Mesendoderm (in vitro differentiated cells): ENCODE measurements around the gene ALOXE3.

Experiments
- DNase-seq: peaks from one replicate; pipeline ENCODE4 v3.0.0; 2013
- H2AK5ac ChIP-seq: 2 replicates; pipeline ENCODE4 v1.6.1; 2013; ENCODE audit warnings: low read length, inconsistent platforms
- H2BK120ac ChIP-seq: 2 replicates; pipeline ENCODE4 v1.6.1; 2013; ENCODE audit warnings: low read depth, mild to moderate bottlenecking, low read length, moderate library complexity, mixed read lengths
- H2BK15ac ChIP-seq: replicated peaks from 2 replicates; pipeline ENCODE4 v1.6.1; 2013; ENCODE audit warnings: low read depth, mild to moderate bottlenecking, moderate library complexity
- H2BK5ac ChIP-seq: 2 replicates; pipeline ENCODE4 v1.6.1; 2013; ENCODE audit warnings: low read length, inconsistent platforms
- H3K18ac ChIP-seq: 2 replicates; pipeline ENCODE4 v1.6.1; 2013; ENCODE audit warnings: mild to moderate bottlenecking, low read length, mixed read lengths
- H3K23ac ChIP-seq: one replicate; pipeline ENCODE4 v1.6.1; 2013; ENCODE audit warnings: low read length
- H3K27ac ChIP-seq: 2 replicates; pipeline ENCODE4 v1.5.1; 2013; ENCODE audit warnings: low read depth, mild to moderate bottlenecking, inconsistent platforms, low read length, moderate library complexity
- H3K27me3 ChIP-seq: 2 replicates; pipeline ENCODE4 v1.6.1; 2013; ENCODE audit warnings: low read length, control low read depth, mild to moderate bottlenecking, inconsistent platforms; ENCODE audit not compliant: insufficient read depth, poor library complexity
- H3K36me3 ChIP-seq: 2 replicates; pipeline ENCODE4 v1.6.1; 2013; ENCODE audit warnings: low read length, inconsistent platforms; ENCODE audit not compliant: control insufficient read depth, insufficient read depth
- H3K4ac ChIP-seq: one replicate; pipeline ENCODE4 v1.6.1; 2013; ENCODE audit warnings: low read depth, mild to moderate bottlenecking, low read length, moderate library complexity
- H3K4me1 ChIP-seq: 2 replicates; pipeline ENCODE4 v1.6.1; 2013; ENCODE audit warnings: low read depth, low read length, inconsistent platforms; ENCODE audit not compliant: control insufficient read depth
- H3K4me2 ChIP-seq: 2 replicates; pipeline ENCODE4 v1.6.1; 2013; ENCODE audit warnings: low read length
- H3K4me3 ChIP-seq: 2 replicates; pipeline ENCODE4 v1.5.1; 2013; ENCODE audit warnings: mild to moderate bottlenecking, low read length
- H3K56ac ChIP-seq: one replicate; pipeline ENCODE4 v1.6.1; 2013; ENCODE audit warnings: low read length
- H3K79me1 ChIP-seq: 2 replicates; pipeline ENCODE4 v1.6.1; 2013; ENCODE audit warnings: low read length, inconsistent platforms
- H3K79me2 ChIP-seq: 2 replicates; pipeline ENCODE4 v1.6.1; 2013; ENCODE audit warnings: mild to moderate bottlenecking, low read length; ENCODE audit not compliant: control insufficient read depth, insufficient read depth
- H3K9ac ChIP-seq: 2 replicates; pipeline ENCODE4 v1.6.1; 2013; ENCODE audit warnings: low read length, inconsistent platforms
- H4K5ac ChIP-seq: one replicate; pipeline ENCODE4 v1.6.1; 2013; ENCODE audit warnings: low read length
- H4K8ac ChIP-seq: one replicate; pipeline ENCODE4 v1.6.1; 2013; ENCODE audit warnings: low read depth, mild to moderate bottlenecking, control low read depth, low read length, moderate library complexity
- WGBS: extraction: QIAGEN DNeasy Blood & Tissue Kit; methylation state at CpG from one replicate; pipeline ENCODE4 v1.1.7; 2013; ENCODE audit warnings: low lambda C conversion rate, missing lambda C conversion rate; ENCODE audit not compliant: insufficient coverage; ENCODE audit errors: extremely low coverage; 5-methylcytosine and 5-hydroxymethylcytosine counted together

The ALOXE3 gene

DNA sequence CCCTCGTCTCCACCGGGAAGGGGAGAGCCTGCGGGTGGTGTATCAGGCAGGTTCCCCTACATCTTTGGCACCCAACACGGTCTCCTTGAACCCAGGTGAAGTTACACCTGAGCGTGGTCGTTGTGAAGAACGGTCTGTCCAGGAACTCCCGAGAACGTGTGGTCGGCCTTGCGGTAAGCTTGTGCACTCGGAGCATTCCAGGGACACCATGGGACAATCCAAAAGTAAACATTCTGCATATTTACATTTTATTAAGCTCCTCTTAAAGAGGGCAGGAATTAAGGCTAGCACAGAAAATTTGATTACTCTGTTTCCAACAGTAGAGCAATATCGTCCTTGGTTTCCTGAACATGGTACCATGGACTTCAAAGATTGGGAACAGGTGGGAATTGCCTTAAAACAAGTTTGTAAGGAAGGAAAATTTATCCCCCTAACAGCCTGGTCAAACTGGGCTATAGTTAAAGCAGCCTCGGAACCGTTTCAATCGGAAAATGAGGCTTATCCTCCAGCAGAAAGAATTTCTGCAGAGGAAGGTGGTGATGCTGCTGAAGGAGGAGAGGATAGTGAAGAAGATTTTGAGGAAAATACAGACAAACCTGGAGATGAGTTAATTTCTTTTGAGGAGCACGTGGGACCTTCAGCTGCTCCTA, 61.2 kb downstream of the ALOXE3 start:
- Histone ChIP-seq H4K5ac (no peak overlapping the region), H3K27me3 (no peaks in the 10 kb centered on the region), H4K8ac (no peak overlapping the region), H3K4ac (no peak overlapping the region), H2BK120ac (no peak overlapping the region), H3K56ac (no peak overlapping the region), H3K4me3 (no peak overlapping the region), H2BK15ac (no peak overlapping the region), H3K23ac (no peak overlapping the region), H2BK5ac (no peak overlapping the region), H3K4me1 (no peaks in the 10 kb centered on the region), H3K4me2 (no peak overlapping the region), H2AK5ac (no peak overlapping the region), H3K79me2 (no peaks in the 10 kb centered on the region), H3K27ac (no peak overlapping the region), H3K79me1 (no peaks in the 10 kb centered on the region), H3K36me3 (no peaks in the 10 kb centered on the region), H3K18ac (no peak overlapping the region), H3K9ac (no peak overlapping the region)
- DNase-seq, result no peak
- WGBS, result no CpG with 5 or more reads among the region's 17 CpGs

DNA sequence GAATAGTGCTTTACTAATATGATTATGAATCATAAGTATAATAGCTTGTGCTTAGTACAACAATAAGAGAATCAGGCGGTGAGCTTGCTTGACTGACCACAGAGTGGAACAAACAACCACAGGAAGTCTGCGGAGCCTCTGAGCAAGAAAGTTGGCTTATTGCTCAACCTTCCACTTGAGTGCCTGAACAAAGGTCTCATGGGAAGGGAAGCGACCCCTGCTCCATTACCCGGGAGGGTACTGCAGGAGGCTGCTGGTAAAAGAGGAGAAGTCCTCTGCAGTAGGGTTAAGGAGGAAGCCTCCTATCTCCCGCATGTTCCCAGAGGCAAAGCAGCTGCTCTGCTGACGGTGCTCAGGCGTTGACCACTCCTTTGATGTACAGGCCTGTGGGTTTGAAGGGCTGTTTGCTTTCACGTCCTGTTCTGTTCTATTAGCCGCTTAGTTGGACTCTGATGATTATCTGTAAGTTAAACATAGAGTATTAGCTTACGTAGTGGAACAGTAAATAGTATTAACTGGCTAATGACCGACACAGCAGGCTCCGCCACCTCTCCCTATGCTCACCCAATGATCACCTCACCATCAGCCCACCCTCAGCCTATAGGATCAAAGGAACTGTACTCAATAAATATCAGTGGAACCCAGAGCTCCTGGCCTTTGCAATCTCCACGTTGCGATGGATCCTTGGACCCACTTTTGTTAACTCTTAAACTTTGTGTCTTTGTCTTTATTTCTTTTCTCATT, 61.9 kb downstream of the ALOXE3 start:
- Histone ChIP-seq H3K4ac (no peak overlapping the region), H3K18ac (no peak overlapping the region), H3K27ac (no peak overlapping the region), H3K4me3 (no peak overlapping the region), H4K5ac (no peak overlapping the region), H3K27me3 (no peaks in the 10 kb centered on the region), H2BK5ac (no peak overlapping the region), H3K56ac (no peak overlapping the region), H3K23ac (no peak overlapping the region), H3K79me1 (no peaks in the 10 kb centered on the region), H3K4me1 (no peaks in the 10 kb centered on the region), H2BK120ac (no peak overlapping the region), H3K4me2 (no peak overlapping the region), H4K8ac (no peak overlapping the region), H3K36me3 (no peaks in the 10 kb centered on the region), H2BK15ac (no peak overlapping the region), H3K9ac (no peak overlapping the region), H3K79me2 (no peaks in the 10 kb centered on the region), H2AK5ac (no peak overlapping the region)
- no CpG with 5 or more reads among the region's 14 CpGs for WGBS
- DNase-seq, result no peak

GRCh38 chr17:8055851-8056231, 62.5 kb downstream of the ALOXE3 start:
- H4K5ac ChIP-seq, result no peak overlapping the region
- H3K23ac ChIP-seq, result no peak overlapping the region
- no peak overlapping the region for H2AK5ac ChIP-seq
- H3K56ac ChIP-seq, result no peak overlapping the region
- no CpG with 5 or more reads among the region's 3 CpGs for WGBS
- no peak overlapping the region for H2BK120ac ChIP-seq
- no peak for DNase-seq
- H4K8ac ChIP-seq, result no peak overlapping the region
- no peak overlapping the region for H3K4ac ChIP-seq
- no peak overlapping the region for H3K4me3 ChIP-seq
- H3K4me2 ChIP-seq, result no peak overlapping the region
- no peak overlapping the region for H2BK5ac ChIP-seq
- H3K79me2 ChIP-seq, result no peaks in the 10 kb centered on the region
- H3K79me1 ChIP-seq, result no peaks in the 10 kb centered on the region
- H3K27ac ChIP-seq, result no peak overlapping the region
- no peaks in the 10 kb centered on the region for H3K36me3 ChIP-seq
- no peak overlapping the region for H2BK15ac ChIP-seq
- H3K9ac ChIP-seq, result no peak overlapping the region
- H3K27me3 ChIP-seq, result no peaks in the 10 kb centered on the region
- no peaks in the 10 kb centered on the region for H3K4me1 ChIP-seq
- H3K18ac ChIP-seq, result no peak overlapping the region

- no peak overlapping the region for H3K23ac ChIP-seq
- H3K27me3 ChIP-seq, result no peaks in the 10 kb centered on the region
- no peak overlapping the region for H3K27ac ChIP-seq
These were observed 64.7 kb downstream of the ALOXE3 start for GRCh38 chr17:8053600-8053999.

DNA sequence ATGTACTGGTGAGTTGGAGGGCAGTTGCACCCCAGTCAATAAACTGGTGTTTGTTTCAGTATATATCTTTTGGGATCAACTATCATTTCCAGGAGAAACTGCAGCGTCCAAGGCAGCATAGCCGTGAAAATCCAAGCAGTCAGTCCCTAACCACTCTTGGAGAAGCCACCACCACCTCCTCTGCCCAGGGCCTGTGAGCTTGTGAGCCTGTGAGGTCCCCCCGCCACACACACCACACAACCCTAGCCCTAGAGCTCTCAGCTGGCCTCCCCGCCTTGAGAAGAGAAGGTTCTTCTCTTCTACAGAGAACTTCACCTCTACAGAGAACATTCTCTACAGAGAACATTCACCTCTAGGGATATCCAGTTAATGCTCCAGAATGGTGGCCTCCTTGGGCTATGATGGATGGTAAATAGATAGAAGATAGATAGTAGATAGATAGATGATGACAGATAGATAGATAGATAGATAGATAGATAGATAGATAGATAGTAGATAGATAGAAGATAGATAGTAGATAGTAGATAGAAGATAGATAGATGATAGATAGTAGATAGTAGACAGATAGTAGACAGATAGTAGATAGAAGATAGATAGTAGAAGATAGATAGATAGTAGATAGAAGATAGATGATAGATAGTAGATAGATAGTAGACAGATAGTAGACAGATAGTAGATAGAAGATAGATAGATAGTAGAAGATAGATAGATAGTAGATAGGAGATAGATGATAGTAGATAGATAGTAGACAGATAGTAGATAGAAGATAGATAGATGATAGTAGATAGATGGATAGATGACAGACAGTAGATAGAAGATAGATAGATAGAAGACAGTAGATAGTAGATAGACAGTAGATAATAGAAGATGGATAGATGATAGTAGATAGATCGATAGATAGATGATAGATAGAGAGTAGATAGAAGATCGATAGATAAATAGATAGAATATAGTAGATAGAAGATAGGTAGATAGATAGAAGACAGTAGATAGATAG, 65.8 kb downstream of the ALOXE3 start:
- Histone ChIP-seq H2AK5ac (no peak overlapping the region), H3K9ac (no peak overlapping the region), H3K27ac (no peak overlapping the region), H2BK120ac (no peak overlapping the region), H4K5ac (no peak overlapping the region), H3K23ac (no peak overlapping the region), H3K4me2 (no peak overlapping the region), H3K79me1 (no peaks in the 10 kb centered on the region), H3K18ac (no peak overlapping the region), H2BK5ac (no peak overlapping the region), H3K56ac (no peak overlapping the region), H3K4me3 (no peak overlapping the region), H3K27me3 (no peaks in the 10 kb centered on the region), H3K79me2 (no peaks in the 10 kb centered on the region), H3K36me3 (no peaks in the 10 kb centered on the region), H3K4me1 (no peaks in the 10 kb centered on the region), H3K4ac (no peak overlapping the region), H4K8ac (no peak overlapping the region), H2BK15ac (no peak overlapping the region)
- DNase-seq, result no peak
- WGBS, result 100% methylated on average over 2 of the region's 6 CpGs

More at GRCh38 chr17:8053600-8053999, 64.7 kb downstream of the ALOXE3 start:
- H3K56ac ChIP-seq, result no peak overlapping the region
- H3K36me3 ChIP-seq, result no peaks in the 10 kb centered on the region
- no peak overlapping the region for H3K9ac ChIP-seq
- H3K4me2 ChIP-seq, result no peak overlapping the region
- H3K79me1 ChIP-seq, result no peaks in the 10 kb centered on the region
- no peak overlapping the region for H3K4ac ChIP-seq
- no peak overlapping the region for H2BK15ac ChIP-seq
- no peaks in the 10 kb centered on the region for H3K79me2 ChIP-seq
- no peak overlapping the region for H3K4me3 ChIP-seq
- no peaks in the 10 kb centered on the region for H3K4me1 ChIP-seq
- no peak overlapping the region for H3K18ac ChIP-seq
- H2AK5ac ChIP-seq, result no peak overlapping the region
- DNase-seq, result no peak
- WGBS, result no CpG with 5 or more reads among the region's 7 CpGs
- no peak overlapping the region for H2BK120ac ChIP-seq
- H2BK5ac ChIP-seq, result no peak overlapping the region
- H4K8ac ChIP-seq, result no peak overlapping the region
- no peak overlapping the region for H4K5ac ChIP-seq
